HG02678 (cell line): ENCODE data around the gene BDH1.
"Not testable (repeated sequence)": the region's sequence is repeated elsewhere in the genome, so short reads cannot be mapped to it uniquely, and the experiment has no call there.

Source experiments
- ATAC-seq: cut with Tn5 transposase; IDR thresholded peaks from one replicate; pipeline ENCODE4 v1.9.1; 2021; ENCODE audit warnings: mild to moderate bottlenecking, moderate library complexity; ENCODE audit not compliant: unreplicated experiment

Gene BDH1

DNA sequence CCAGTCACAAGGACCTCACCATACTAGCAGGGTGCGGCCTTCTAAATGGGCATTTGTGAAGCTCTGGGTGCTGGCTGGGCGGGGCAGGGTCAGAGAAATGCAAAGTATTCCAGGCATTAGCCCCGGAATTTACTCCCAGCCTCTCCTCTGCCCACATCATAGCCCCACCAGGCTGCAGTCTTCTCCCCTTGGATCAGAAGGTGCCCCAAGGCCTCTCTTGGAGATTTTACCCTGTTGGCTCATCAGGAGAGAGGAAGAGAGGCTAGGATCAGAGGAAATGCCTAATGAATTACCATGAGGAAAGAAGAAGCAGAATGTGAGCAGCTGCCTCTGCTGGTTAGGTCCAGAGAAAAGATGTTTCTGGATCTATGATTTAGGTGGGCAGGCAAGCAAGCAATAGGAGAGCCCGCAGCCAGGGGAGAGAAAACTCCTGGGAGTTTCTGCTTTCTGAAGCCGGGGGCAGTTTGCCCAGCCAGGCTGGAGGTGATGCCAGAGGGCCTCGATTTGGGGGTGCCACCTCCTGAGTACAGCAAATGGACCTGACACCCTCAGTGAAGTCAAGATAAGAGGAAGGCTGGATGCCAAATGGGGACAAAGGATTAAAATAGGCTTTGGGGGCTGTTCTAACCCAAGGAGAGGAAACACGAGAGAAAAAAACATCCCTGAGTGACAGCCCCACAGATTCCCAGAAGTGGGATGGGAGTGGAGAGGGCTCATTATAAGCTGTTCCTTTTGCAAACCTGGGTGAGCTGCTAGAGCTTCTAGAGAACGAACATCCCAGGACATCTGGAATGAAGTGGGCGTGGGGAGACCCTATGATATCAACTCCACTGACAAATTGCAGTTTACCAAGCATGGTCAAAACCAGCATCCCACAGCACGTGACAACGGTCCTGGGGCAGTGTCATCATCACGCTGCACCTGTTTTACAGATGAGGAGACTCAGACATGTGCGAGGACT is 65.4 kb downstream of the BDH1 start:
- no peak for ATAC-seq

DNA sequence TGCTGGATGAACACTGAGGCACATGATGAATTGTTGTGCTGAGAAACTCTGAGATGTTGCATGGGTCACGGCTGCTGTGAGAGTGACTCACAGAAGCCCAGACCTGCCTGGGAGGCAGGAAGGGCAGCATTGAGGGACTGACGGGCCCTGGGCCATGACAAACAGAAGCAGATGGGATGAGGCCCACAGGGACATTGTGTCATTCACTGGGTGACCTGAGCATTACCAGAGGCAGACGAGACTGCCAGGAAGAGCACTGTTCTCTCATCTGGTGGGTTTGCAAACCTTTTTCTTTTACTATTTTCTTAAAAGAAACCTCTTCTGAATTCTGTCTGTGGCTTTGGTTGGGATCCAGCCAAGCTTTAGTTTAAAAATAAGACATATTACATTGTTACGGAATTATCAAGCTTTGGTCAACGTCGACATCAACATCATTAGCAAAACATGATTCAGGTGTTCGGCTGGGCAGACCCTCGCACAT is 67.8 kb downstream of the BDH1 start:
- ATAC-seq, result no peak

- ATAC-seq, result no peak
Observed at GRCh38 chr3:197486861-197487260, 68.9 kb downstream of the BDH1 start.

GRCh38 chr3:197485143-197485542 is 70.6 kb downstream of the BDH1 start:
- no peak for ATAC-seq

DNA sequence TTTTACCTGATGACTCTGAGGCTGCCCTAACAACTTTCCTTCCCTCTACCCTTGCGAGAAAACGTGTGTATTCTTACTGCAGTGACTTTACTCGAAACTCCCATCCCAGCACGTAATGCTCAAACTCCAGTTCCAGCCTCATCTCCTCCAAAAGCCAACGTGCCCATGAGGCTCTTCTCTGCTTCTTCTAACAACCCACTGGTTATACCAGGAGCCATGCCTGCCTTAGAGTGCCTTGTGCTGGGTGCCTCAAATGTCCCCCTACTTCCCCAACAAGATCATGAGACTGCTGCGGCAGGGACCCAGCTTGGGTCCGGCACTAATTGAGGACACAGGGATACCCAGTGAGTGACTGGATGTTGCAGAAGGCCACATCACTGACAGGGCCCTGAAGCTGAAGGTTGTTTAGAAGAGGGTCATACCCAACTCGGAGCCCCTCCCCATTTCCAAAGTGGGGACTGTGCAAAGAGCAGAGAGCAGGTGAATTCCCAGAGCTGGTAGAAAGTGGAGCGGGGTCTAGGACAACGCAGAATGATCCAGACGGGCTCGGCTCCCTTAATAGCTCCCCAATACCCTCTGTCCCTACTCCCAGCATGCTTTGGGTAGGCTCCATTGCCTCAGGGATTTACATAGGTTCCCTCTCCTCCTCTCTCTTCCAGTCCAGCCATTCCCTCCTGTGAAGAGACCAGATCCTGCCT is 71.4 kb downstream of the BDH1 start:
- ATAC-seq, result no peak

- ATAC-seq, result no peak
Observed at GRCh38 chr3:197482001-197482400, 73.8 kb downstream of the BDH1 start.

GRCh38 chr3:197480320-197480719 is 75.4 kb downstream of the BDH1 start:
- no peak for ATAC-seq

- ATAC-seq, result no peak
Observed at GRCh38 chr3:197478746-197479668, 76.8 kb downstream of the BDH1 start.

DNA sequence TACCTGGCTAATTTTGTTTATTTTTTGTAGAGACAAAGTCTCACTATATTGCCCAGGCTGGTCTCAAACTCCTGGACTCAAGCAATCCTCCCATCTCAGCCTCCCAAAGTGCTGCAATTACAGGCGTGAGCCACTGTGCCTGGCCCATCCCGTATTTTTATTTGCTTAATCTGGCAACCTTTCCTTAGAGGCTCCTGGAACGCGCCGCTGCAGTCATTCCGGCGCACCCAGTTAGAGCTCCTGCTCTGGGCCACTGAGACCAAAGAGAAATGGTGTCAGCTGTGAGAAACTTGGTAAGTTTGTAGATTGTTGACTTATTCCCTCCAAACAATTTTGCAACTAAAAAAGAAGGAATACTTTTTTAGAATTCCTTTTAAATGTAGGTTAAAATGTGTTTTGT is 78.0 kb downstream of the BDH1 start:
- not testable (repeated sequence) for ATAC-seq

GRCh38 chr3:197475997-197476525 is 79.7 kb downstream of the BDH1 start:
- no peak for ATAC-seq

- no peak for ATAC-seq
Observed at GRCh38 chr3:197475514-197475913, 80.3 kb downstream of the BDH1 start.

DNA sequence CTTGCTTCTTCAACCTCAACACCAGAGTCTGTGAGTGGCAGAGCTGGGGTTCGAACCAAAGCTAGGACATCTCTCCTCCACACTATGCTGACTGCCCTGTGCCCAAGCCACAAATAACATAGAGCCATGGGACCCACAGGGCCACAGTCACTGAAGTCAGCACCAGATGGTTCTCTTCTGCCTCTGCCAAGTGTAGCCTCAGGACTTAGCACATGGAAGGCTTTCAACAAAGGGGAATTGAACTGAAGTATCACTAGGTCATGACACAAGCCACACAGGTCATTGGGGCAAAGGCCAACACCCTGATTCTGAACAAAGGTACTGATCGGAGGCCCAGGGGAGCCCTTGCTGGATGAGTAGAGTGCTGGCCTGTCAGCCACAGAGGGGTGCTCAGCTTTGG is 83.6 kb downstream of the BDH1 start:
- ATAC-seq, result no peak

DNA sequence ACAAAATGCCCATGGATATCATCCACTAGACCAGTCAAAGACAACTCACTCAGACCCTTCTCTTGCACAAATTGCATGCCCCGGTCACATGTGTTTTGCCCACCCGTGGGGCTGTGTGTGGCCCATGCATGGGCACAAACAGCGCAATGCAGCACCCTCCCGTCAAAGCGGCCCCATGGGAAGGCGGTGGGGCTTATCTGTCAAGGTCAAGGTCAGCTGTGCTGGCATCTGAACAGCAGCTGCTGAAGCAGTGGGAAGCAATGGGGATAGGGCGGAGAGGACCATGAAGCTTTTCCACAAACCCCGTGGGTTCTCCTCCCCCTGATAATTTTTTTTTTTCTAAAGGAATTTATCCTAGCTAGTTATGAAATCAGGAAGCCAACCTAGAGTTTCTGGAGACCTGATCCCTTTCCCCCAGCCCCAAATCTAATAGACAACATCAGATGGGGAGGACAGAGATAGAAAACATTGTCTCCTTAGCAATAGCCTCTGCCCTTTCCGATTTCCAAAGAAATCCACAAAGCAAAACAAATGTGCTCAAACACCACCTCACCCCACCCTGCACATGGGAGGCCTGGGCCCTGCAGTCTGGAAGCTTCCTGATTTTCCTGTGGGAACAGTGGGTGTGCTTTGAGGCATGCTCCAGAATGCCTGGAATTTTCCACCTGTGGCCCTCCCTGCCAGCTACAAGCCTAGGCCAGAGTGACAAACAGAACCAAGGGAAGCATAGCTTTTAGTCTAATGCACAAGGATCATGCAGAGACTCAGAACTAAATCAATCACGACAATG is 84.4 kb downstream of the BDH1 start:
- ATAC-seq, result no peak

GRCh38 chr3:197468866-197469382 is 86.8 kb downstream of the BDH1 start:
- no peak for ATAC-seq

- no peak for ATAC-seq
Observed at GRCh38 chr3:197468167-197468566, 87.6 kb downstream of the BDH1 start.

GRCh38 chr3:197466586-197467399 is 89.0 kb downstream of the BDH1 start:
- ATAC-seq, result no peak

- no peak for ATAC-seq
Observed at GRCh38 chr3:197465996-197466549, 89.7 kb downstream of the BDH1 start.

- ATAC-seq, result no peak
Observed at GRCh38 chr3:197465197-197465995, 90.4 kb downstream of the BDH1 start.
